Measurements from ENCODE around the gene FCRL2.

The FCRL2 gene, protein sequence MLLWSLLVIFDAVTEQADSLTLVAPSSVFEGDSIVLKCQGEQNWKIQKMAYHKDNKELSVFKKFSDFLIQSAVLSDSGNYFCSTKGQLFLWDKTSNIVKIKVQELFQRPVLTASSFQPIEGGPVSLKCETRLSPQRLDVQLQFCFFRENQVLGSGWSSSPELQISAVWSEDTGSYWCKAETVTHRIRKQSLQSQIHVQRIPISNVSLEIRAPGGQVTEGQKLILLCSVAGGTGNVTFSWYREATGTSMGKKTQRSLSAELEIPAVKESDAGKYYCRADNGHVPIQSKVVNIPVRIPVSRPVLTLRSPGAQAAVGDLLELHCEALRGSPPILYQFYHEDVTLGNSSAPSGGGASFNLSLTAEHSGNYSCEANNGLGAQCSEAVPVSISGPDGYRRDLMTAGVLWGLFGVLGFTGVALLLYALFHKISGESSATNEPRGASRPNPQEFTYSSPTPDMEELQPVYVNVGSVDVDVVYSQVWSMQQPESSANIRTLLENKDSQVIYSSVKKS

GRCh38 chr1:157776971-157777391 lies at the start of gene FCRL2:
Gene FCRL2 (minus strand): TSS chr1:157777132. CDS start chr1:157777073, 59 bp downstream.
- DNase-seq = no peak

GRCh38 chr1:157820299-157820698 lies 43.4 kb upstream of the FCRL2 start:
- no peak for DNase-seq

DNA sequence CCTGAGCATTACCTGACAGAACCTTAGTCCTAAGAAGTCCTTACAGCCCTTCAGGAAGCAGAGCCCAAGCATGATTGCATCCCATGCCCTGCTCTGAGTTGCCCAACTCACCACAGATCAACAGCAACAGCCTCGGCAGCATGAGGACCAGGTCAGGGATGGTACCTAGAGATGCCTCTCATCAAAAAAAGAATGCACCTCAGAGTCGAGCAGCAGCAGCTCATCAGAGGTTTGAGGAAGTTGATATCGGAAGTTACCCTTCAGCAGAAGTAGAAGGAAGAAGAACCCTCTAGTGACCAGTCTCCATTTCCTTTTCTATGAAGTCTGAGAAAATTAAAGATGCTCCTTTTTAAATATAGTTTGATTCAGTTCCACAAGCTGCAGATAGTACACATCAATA lies 43.0 kb upstream of the FCRL2 start, which contains the start of gene FCRL1:
Gene FCRL1, minus strand, starts transcription at position 225 of the 400 bp plus-strand sequence. Its CDS starts 83 bp downstream, at position 142.
- DNase-seq = no peak

DNA sequence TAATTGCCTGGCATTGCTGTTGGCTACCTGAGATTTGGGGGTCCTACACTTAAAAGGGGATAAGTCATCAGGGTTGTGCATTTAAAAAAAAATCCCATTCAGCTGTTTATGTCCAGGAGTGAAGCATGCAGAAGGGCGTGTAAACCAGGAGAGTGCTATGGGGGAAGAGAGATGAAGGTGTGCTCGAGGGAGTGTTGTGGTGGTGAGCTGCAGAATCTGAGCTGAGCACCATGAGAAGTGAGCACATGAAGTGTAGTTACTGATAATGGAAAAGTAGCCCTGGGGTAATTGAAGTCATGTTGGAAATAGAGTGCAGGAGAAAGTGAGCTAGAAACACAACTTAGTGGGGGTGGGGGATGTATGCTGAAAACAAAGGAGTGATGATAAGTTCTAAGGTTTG lies 42.3 kb upstream of the FCRL2 start:
- no peak for DNase-seq

GRCh38 chr1:157813269-157813668 lies 36.3 kb upstream of the FCRL2 start:
- no peak for DNase-seq

GRCh38 chr1:157806431-157807149 lies 29.7 kb upstream of the FCRL2 start:
- no peak for DNase-seq

DNA sequence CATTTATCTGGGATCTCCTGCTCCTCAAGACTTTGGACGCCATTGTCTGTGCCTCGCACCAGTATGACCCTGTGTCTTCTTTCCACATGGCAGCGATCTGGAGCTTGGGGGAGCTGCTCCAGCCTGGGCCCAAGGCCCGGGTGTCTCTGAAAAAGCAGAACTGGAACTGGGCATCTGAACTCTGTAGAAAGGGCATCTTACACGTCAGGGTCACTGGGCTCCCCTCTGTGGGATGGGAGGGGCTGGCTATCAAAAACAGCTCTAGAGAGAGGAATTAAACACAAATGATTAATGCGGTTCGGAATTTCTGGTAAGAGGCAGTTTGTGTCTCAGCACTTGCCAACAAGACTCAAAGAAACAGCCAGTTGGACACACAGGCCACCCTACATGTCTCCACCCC lies 26.9 kb upstream of the FCRL2 start:
- DNase-seq = no peak

- DNase-seq = no peak
These were observed 23.1 kb upstream of the FCRL2 start for GRCh38 chr1:157799996-157800395.

DNA sequence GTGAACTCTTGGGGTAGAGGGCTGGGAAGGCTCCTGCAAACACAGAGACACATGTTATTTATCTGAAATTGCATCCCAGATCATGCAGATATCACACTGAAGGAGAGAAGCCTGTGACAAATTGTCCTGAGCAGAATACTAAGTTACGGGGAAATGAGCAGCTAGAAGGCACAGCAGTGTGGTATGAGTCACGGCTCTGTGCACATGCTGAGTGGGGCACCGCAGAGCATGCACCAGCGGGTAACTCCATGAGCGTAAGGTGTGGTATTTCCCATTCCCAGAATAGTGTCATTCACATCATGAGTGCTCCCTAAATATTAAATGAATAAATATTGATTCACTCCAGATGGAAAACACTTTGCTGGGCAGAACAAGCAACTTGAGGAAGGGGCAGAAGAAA lies 21.3 kb upstream of the FCRL2 start:
- no peak for DNase-seq

DNA sequence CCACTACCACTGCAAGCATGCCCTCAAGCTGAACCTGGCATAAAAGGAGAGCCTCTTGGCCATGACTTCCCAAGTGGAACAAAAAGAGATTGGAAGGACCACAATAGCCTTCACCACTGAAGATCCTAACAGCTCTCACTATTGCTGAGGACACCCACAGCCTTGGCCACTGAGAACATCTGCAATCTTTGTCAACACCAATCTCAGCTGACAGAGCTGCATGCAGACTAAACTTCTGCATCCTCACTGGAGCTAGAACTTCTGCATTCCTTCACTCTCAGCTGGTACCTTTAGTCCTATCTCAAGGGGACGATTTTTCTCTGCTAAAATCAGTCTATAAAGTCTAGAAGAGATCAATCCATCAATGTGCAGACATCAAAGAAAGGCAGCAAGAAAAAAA lies 8.3 kb upstream of the FCRL2 start:
- no peak for DNase-seq

GRCh38 chr1:157784801-157785200 lies 7.9 kb upstream of the FCRL2 start:
- DNase-seq = no peak

DNA sequence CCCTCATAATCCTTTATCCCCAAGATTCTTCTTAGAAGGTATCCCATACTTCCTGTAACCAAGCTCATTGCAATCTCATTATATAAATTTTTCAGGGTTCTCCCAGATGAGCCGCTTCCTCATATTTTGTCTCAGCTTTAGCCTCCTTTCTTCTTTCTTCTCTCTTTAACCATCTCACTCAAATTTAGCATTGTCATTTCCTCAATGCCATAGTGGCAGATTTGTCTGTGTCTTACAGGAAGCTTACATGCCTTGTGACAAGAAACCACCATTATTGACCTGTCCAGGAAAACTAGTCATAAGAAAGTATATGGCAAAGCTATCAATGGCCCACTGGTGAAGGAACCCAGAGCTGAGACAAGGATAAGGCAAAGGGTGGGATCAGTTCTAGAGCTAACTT lies 6.0 kb upstream of the FCRL2 start:
- no peak for DNase-seq

GRCh38 chr1:157781048-157781447 lies 4.1 kb upstream of the FCRL2 start:
- DNase-seq = no peak

DNA sequence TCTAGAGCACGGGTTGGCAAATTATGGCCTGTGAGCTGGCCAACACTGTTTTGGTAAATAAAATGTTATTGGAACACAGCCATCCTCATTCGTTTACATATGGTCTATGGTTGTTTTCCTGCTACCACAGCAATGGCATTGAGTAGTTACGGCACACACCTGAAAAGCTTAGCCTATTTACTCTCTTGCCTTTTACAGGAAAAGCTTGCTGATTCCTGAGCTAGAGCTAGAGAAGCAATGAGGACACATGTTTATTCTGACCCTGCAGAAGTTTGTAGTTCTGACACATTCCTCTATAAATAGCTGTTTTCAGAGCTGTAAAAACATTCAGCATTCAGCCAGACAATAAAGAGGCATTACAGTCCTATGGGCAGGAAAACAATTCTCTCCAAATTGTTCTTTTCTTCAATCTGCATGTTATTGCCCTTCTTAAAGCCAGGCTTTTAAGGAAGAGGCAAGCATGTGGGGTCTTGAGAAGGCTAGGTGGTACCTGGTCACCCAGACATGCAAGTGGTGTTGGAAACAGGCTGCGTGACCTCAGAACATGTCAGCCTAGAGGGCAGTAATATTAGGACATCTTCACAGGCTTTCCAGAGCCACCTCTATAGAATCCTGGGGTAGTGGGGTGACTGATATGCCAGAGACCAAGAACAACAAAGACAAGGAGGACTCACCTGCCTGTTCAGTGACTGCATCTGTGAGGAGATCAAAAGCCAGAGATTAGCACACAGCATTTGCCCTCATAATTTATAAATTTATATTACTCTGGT lies 1.6 kb downstream of the FCRL2 start:
- no peak for DNase-seq

DNA sequence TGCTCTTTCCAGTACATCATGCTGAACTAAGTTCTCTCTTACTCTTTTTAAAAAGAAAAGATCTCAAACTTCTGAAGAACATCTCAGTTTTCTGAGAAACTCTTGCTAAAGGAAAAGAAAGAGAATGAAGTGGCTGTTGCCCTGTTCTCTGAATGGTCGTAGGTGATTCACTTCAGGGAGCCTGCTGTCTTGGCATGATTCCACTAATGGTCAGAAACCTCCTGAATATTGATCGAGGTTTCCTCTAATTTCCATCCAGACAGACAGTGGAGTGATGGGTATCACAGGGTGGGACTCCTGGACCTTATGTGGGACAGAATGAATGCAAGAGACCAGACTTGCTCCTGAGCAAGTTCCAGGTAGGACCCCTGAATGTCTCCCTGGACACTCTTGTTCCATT lies 2.5 kb downstream of the FCRL2 start:
- no peak for DNase-seq

DNA sequence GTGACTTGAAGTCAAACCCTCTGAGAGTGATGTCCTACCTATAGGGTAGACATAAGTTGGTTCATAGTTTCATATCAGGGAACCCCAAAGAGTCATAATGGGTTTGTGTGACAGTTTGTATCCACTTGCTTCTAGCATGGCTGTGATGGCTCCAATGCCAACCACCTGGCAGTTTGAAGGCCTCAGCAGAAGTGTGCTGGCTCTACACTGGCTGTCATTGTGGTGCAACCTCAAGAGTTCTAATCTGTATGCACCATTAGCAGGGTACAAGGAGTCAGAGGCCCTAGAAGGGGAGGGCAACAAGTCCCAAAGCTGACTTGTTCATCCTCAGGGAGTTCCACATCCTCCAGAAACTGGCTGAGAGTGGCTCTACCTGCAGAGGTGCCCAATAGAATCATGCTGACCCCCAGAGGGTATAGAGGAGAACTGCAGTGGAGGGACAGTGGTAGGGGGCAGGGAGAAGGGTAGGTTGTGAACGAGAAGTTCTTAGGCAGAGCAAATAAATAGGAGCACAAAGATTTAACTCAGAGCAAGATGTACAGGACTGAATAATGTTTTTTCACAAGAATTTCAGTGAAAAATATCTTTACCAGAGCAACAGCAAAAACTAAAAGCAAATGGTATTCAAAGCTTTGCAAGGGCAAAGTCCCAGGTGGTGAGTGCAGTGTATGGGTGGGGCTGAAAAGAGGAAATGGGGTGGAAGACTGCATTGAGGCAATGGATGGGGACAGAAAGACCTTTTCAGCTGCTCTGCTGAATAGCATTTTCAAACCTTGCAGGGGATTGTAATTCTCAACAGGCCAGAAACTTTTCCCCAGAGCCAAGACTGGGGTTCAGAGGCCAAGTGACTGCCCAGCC lies 3.2 kb downstream of the FCRL2 start:
- peak; percentile 32 for DNase-seq

- DNase-seq = no peak
These were observed 5.1 kb downstream of the FCRL2 start for GRCh38 chr1:157771661-157772425.

GRCh38 chr1:157770442-157771043 lies 6.4 kb downstream of the FCRL2 start:
- DNase-seq = no peak

DNA sequence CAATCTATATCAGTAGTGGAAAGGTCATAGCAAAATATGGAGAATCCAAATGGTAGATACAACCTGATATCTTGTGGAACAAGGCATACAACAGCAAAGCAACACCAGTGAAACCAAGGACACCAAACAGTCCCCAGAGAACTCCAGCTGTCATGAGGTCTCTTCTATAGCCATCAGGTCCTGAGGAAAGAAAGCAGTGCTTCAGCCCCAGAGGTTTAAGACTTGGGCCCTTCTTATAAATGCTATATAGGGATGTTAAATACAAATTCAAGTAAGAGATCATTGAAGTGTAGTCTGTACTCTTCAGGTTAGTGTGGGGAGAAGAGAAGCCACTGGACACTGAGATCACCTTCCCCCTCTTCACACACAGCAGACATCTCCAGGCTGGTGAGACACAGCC lies 10.1 kb downstream of the FCRL2 start:
- no peak for DNase-seq

DNA sequence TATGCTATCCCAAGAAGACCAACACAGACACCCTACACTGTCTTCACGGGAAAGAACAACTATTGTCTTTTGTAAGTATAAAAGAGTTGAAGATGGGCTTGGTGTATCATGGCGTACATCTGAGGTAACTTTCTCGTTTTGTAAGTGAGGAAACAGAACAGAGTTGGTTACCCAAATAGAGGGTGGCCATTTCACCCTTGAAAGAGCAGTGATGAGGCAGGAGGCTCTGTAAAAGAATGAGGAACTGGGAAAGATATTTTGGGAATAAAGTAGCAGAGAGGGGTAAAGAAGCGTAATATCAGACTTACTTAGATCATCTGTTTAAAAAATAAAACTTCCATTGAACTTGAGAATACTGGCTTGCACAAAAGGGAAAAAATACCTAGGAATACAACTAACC lies 18.9 kb downstream of the FCRL2 start:
- DNase-seq = no peak

DNA sequence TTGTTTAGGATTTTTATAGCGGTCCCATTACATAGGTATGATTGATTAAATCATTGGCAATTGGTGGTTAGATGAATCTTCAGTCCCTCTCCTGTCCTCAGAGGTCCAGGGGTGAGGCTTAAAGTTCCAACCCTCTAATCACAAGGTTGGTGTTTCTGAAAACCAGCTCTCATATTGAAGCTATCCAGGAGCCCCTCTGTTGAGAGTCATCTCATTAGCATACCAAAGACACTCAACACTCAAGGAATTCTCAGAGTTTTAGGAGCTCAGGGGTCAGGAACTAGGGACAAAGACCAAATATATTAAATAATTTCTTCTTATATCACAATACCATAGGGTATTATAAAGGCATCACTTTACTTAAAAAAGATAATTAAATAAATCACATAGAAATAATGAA lies 23.3 kb downstream of the FCRL2 start:
- no peak for DNase-seq

All from CD4-positive, alpha-beta T cell treated with Interleukin-10 for 1 hour (primary cell).